IPS-NIHi7 (cell line): ENCODE measurements around the gene GLT6D1.
A peak's percentile ranks its signal among the peaks of the same experiment; 100 is the strongest.
"Not testable (repeated sequence)": the region's sequence is repeated elsewhere in the genome, so short reads cannot be mapped to it uniquely, and the experiment has no call there.

Source experiments
- DNase-seq: peaks from one replicate; pipeline ENCODE4 v3.0.0; 2012; ENCODE audit warnings: mixed read lengths; ENCODE audit errors: extremely low spot score

GLT6D1 gene

GRCh38 chr9:135664801-135665794, 25.8 kb upstream of the GLT6D1 start:
- DNase-seq = no peak

GRCh38 chr9:135664266-135664665, 24.9 kb upstream of the GLT6D1 start:
- no peak for DNase-seq

- DNase-seq = no peak
Measured at GRCh38 chr9:135663857-135664256, 24.5 kb upstream of the GLT6D1 start.

GRCh38 chr9:135663451-135663770, 24.1 kb upstream of the GLT6D1 start:
- no peak for DNase-seq

GRCh38 chr9:135662758-135663450, 23.6 kb upstream of the GLT6D1 start, which contains the start of gene LCN9:
Gene LCN9 (plus strand): TSS chr9:135663309. CDS start chr9:135663322, 13 bp downstream.
- DNase-seq = peak; percentile 54

- no peak for DNase-seq
Measured at GRCh38 chr9:135661816-135662560, 22.6 kb upstream of the GLT6D1 start.

- DNase-seq = no peak
Measured at GRCh38 chr9:135660407-135660806, 21.1 kb upstream of the GLT6D1 start.

- DNase-seq = no peak
Measured at GRCh38 chr9:135659252-135659651, 19.9 kb upstream of the GLT6D1 start.

GRCh38 chr9:135657416-135657815, 18.1 kb upstream of the GLT6D1 start:
- no peak for DNase-seq

- DNase-seq = no peak
Measured at GRCh38 chr9:135655317-135655716, 16.0 kb upstream of the GLT6D1 start.

GRCh38 chr9:135650408-135650807, 11.1 kb upstream of the GLT6D1 start:
- DNase-seq = no peak

- DNase-seq = no peak
Measured at GRCh38 chr9:135649508-135649907, 10.2 kb upstream of the GLT6D1 start.

GRCh38 chr9:135648494-135649410, 9.4 kb upstream of the GLT6D1 start:
- DNase-seq = no peak

- DNase-seq = no peak
Measured at GRCh38 chr9:135647884-135648283, 8.5 kb upstream of the GLT6D1 start.

GRCh38 chr9:135644631-135645218, 5.4 kb upstream of the GLT6D1 start:
- DNase-seq = no peak

- no peak for DNase-seq
Measured at GRCh38 chr9:135641745-135642144, 2.4 kb upstream of the GLT6D1 start.

GRCh38 chr9:135641047-135641446, 1.7 kb upstream of the GLT6D1 start:
- DNase-seq = no peak

- DNase-seq = not testable (repeated sequence)
Measured at GRCh38 chr9:135636930-135637530, 2.3 kb downstream of the GLT6D1 start.

GRCh38 chr9:135632841-135633240, 6.5 kb downstream of the GLT6D1 start:
- DNase-seq = no peak

GRCh38 chr9:135624282-135624681, 15.1 kb downstream of the GLT6D1 start:
- no peak for DNase-seq
